Left ventricle myocardium inferior (tissue), 1 donor: ENCODE results near the gene HS3ST5. TPM values are rescaled to one million over a fixed set of nuclear protein-coding genes. Genes with fewer than 3 reads are reported as not detected.

Source experiments
- DNase-seq: peaks from one replicate; pipeline ENCODE4 v3.0.0-alpha.2; 2020
- H3K27ac ChIP-seq: fragments of 200-600 bp; replicated peaks from 2 replicates; pipeline ENCODE4 v1.8.0; 2021
- H3K27me3 ChIP-seq: fragments of 200-600 bp; 2 replicates; pipeline ENCODE4 v1.8.0; 2021; ENCODE audit warnings: low read depth
- H3K36me3 ChIP-seq: fragments of 200-600 bp; 2 replicates; pipeline ENCODE4 v1.8.0; 2021
- H3K4me1 ChIP-seq: fragments of 200-600 bp; 2 replicates; pipeline ENCODE4 v1.8.0; 2021
- H3K4me3 ChIP-seq: fragments of 200-600 bp; 2 replicates; pipeline ENCODE4 v1.8.0; 2021; ENCODE audit warnings: mild to moderate bottlenecking, moderate library complexity
- H3K9me3 ChIP-seq: fragments of 200-600 bp; replicated peaks from 2 replicates; pipeline ENCODE4 v1.8.0; 2021
- CTCF ChIP-seq: fragments of 200-600 bp; IDR thresholded peaks from 2 replicates; pipeline ENCODE4 v1.8.0; 2021; ENCODE audit warnings: antibody characterized with exemption, mild to moderate bottlenecking, borderline replicate concordance
- intact Hi-C: fragments of 100-400 bp; cut with micrococcal nuclease; formaldehyde crosslinking; loops from one replicate; pipeline ENCODE4 v1.11.0; 2022
- long read RNA-seq: library from polyadenylated mRNA; unstranded; transcript quantifications from one replicate; pipeline ENCODE4 v2.0.0, GENCODE V29; 2021
- total RNA-seq: library from RNA; stranded (reverse); fragmentation: NEBNext Ultra II Directional; extraction: Animal tissue kit (Norgen Biotek cat#: 25700); gene quantifications from one replicate; pipeline ENCODE4 v1.2.1, GENCODE V29; 2021
- donor health status: DM: no; HTN: yes; CAD: no; lungs with severe emphysema.

The HS3ST5 gene, protein sequence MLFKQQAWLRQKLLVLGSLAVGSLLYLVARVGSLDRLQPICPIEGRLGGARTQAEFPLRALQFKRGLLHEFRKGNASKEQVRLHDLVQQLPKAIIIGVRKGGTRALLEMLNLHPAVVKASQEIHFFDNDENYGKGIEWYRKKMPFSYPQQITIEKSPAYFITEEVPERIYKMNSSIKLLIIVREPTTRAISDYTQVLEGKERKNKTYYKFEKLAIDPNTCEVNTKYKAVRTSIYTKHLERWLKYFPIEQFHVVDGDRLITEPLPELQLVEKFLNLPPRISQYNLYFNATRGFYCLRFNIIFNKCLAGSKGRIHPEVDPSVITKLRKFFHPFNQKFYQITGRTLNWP
- total RNA-seq: not detected
- long read RNA-seq, partial matches to known transcripts: 0 of 1 reads
- long read RNA-seq, other reads (novel, unspliced or antisense): 1 of 1 reads

DNA sequence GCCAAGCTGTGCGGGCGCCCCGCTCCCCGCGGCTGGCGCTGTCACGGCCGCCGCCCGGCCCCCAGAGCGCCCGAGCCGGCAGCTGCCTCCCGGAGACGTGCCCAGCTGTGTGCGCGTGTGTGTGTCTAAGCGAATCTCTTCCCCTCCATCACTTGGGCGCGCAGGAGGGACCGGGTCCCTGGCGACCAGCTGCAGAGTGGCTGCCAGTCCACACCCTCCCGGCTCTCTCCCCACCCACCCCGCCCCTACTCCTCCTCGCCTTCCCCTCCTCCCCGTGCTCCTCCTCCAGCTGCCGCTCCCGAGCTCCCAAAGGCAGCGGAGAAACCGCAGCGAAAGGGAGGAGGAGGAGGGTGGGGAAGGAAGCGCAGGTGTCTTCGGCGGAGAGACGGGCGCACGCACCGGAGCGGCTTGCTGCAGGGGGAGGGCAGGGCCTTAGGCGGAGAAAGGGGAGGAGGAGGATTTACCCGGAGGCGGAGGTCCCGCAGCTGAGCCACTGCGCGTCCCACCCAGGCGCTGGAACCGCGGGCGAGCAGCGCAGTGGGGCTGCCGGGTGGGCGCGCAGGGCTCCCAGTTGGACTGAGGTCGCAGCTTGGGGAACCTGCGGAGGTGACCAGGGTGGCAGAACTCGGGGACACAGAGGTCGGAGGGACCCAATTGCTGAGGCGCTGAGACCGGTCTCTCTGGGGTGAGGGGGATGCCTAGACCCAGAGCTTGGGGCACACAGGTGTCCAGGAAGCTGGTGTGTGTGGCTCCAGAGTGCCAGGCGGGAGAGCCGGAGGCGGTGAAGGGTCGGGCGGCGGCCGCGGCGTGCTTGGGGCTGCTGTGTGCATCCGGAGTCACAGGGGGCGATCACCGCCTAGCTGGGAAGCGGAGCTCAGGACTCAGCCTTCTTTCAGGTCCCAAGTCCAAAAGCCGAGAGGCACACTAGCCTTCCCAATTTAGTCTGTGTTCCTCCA is at the start of gene HS3ST5:
Gene HS3ST5 (minus strand): TSS at position 198 of the 956 bp plus-strand sequence. CDS start 280,178 bp downstream, outside the sequence.
- no peak for DNase-seq
- Histone ChIP-seq H3K27me3 (peaks cover 70% of the 10 kb centered on the region), H3K4me3 (peak within 1 kb of the TSS; percentile 67), H3K4me1 (peaks cover 22% of the 10 kb centered on the region), H3K9me3 (no peaks in the 10 kb centered on the region), H3K36me3 (no peaks in the 10 kb centered on the region), H3K27ac (no peak within 1 kb of the TSS)
- intact Hi-C loops: no loop called here
- peak; percentile 47 for TF ChIP-seq CTCF

DNA sequence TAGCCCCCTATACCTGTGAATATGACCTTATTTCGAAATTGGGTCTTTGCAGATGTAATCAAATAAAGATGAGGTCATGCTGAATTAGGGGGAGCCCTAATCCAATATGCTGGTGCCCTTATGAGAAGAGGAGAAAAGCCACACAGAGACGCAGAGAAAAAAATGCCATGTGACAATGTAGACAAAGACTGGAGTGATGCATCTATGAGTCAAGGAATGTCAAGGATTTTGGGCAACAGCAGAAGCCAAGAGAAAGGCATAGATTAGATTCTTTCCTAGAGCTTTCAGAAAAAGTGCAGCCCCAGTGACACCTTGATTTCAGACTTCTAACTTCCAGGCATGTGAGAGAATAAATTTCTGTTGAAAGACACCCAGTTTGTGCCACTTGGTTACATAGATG is 47.4 kb upstream of the HS3ST5 start:
- DNase-seq: no peak
- Histone ChIP-seq H3K27ac (no peak overlapping the region), H3K4me1 (no peaks in the 10 kb centered on the region), H3K4me3 (no peak overlapping the region), H3K36me3 (no peaks in the 10 kb centered on the region), H3K27me3 (no peaks in the 10 kb centered on the region), H3K9me3 (no peaks in the 10 kb centered on the region)
- TF ChIP-seq CTCF: no peak
- intact Hi-C loops: no loop called here

DNA sequence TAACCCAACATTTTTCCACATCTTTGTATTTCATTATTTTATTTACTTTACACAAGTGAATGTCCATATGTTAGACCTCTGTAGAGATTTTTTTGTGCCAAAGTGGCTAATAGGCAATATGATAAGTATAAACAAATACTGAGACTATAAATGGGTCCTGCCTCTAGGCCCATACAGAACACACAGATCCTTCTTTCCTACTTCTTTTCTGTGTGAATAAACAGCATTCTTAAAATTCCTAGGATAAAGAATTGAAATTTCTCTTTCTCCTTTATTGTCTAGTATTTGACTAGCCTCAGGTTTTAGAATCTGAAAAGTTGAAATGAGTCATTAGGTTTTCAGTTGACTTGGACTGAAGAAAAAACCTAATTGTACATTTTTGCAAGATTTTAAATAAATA is 46.3 kb upstream of the HS3ST5 start:
- Histone ChIP-seq H3K27me3 (no peaks in the 10 kb centered on the region), H3K9me3 (no peaks in the 10 kb centered on the region), H3K4me1 (no peaks in the 10 kb centered on the region), H3K27ac (no peak overlapping the region), H3K36me3 (no peaks in the 10 kb centered on the region), H3K4me3 (no peak overlapping the region)
- no peak for DNase-seq
- intact Hi-C loops: no loop called here
- no peak for TF ChIP-seq CTCF

DNA sequence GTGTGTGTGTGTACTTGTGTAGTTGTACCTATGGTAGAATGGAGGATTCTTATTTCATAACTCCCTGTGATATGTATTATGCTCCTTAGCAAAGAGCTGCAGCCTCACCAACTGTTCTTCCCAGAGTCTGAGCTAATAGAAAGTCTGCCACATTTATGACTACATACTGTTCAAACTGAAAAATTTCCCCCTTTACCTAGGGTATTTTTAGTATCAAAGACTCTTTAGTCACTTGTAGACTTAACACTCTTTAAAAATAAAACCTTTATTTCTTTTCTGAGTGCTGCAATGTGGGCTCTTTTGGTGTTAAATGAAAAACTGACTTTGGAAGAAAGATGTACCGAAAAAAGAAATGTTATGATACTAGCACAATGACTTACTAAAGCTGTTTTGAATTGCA is 39.6 kb upstream of the HS3ST5 start:
- intact Hi-C loops: no loop called here
- no peaks in the 10 kb centered on the region for H3K36me3 ChIP-seq
- no peak for TF ChIP-seq CTCF
- no peaks in the 10 kb centered on the region for H3K27me3 ChIP-seq
- no peaks in the 10 kb centered on the region for H3K4me1 ChIP-seq
- DNase-seq: no peak
- H3K27ac ChIP-seq: no peak overlapping the region
- no peak overlapping the region for H3K4me3 ChIP-seq
- H3K9me3 ChIP-seq: no peaks in the 10 kb centered on the region

GRCh38 chr6:114377881-114378280 is 35.1 kb upstream of the HS3ST5 start:
- no peaks in the 10 kb centered on the region for H3K4me1 ChIP-seq
- intact Hi-C loops: no loop called here
- H3K27me3 ChIP-seq: no peaks in the 10 kb centered on the region
- H3K4me3 ChIP-seq: no peak overlapping the region
- no peak for DNase-seq
- TF ChIP-seq CTCF: no peak
- no peak overlapping the region for H3K27ac ChIP-seq
- H3K36me3 ChIP-seq: no peaks in the 10 kb centered on the region
- no peaks in the 10 kb centered on the region for H3K9me3 ChIP-seq
